Measurements from ENCODE around the gene GLRX5.

Gene GLRX5

GRCh38 chr14:95502381-95502950 lies 32.4 kb upstream of the GLRX5 start:
- Histone ChIP-seq H3K4me1 (ENCODE audit: insufficient read depth, poor library complexity, severe bottlenecking) (peaks cover 18% of the 10 kb centered on the region), H3K4me3 (ENCODE audit: severe bottlenecking) (no peak overlapping the region), H3K27me3 (ENCODE audit: insufficient read depth, poor library complexity, severe bottlenecking) (no peaks in the 10 kb centered on the region), H3K36me3 (ENCODE audit: low read depth) (peaks cover 10% of the 10 kb centered on the region; the same call in 1 of the 2 replicates), H3K27ac (ENCODE audit: poor library complexity, severe bottlenecking) (no peak overlapping the region), H3K9me3 (ENCODE audit: severe bottlenecking) (no peaks in the 10 kb centered on the region)
- no peak for ATAC-seq (ENCODE audit: low read depth)
- no peak for TF ChIP-seq CTCF (IDR thresholded peaks at IDR 0.05; ENCODE audit: poor library complexity, severe bottlenecking)
- no peak for DNase-seq (ENCODE audit: low spot score)

GRCh38 chr14:95503365-95504134 lies 31.3 kb upstream of the GLRX5 start:
- no peak for ATAC-seq (ENCODE audit: low read depth)
- Histone ChIP-seq H3K36me3 (ENCODE audit: low read depth) (peaks cover 10% of the 10 kb centered on the region; the same call in 1 of the 2 replicates), H3K27ac (ENCODE audit: poor library complexity, severe bottlenecking) (no peak overlapping the region), H3K27me3 (ENCODE audit: insufficient read depth, poor library complexity, severe bottlenecking) (no peaks in the 10 kb centered on the region), H3K9me3 (ENCODE audit: severe bottlenecking) (no peaks in the 10 kb centered on the region), H3K4me3 (ENCODE audit: severe bottlenecking) (no peak overlapping the region), H3K4me1 (ENCODE audit: insufficient read depth, poor library complexity, severe bottlenecking) (peaks cover 29% of the 10 kb centered on the region)
- TF ChIP-seq CTCF (IDR thresholded peaks at IDR 0.05; ENCODE audit: poor library complexity, severe bottlenecking): no peak
- DNase-seq (ENCODE audit: low spot score): no peak

GRCh38 chr14:95504135-95505029 lies 30.5 kb upstream of the GLRX5 start:
- no peak for TF ChIP-seq CTCF (IDR thresholded peaks at IDR 0.05; ENCODE audit: poor library complexity, severe bottlenecking)
- peaks cover 29% of the 10 kb centered on the region for H3K4me1 ChIP-seq (ENCODE audit: insufficient read depth, poor library complexity, severe bottlenecking)
- H3K27me3 ChIP-seq (ENCODE audit: insufficient read depth, poor library complexity, severe bottlenecking): no peaks in the 10 kb centered on the region
- no peak overlapping the region for H3K27ac ChIP-seq (ENCODE audit: poor library complexity, severe bottlenecking)
- no peak overlapping the region for H3K4me3 ChIP-seq (ENCODE audit: severe bottlenecking)
- DNase-seq (ENCODE audit: low spot score): no peak
- no peak for ATAC-seq (ENCODE audit: low read depth)
- H3K36me3 ChIP-seq (ENCODE audit: low read depth): peaks cover 10% of the 10 kb centered on the region; the same call in 1 of the 2 replicates
- H3K9me3 ChIP-seq (ENCODE audit: severe bottlenecking): no peaks in the 10 kb centered on the region

- DNase-seq (ENCODE audit: low spot score) (no peak), ATAC-seq (ENCODE audit: low read depth) (no peak)
- Histone ChIP-seq H3K27me3 (ENCODE audit: insufficient read depth, poor library complexity, severe bottlenecking) (no peaks in the 10 kb centered on the region), H3K4me3 (ENCODE audit: severe bottlenecking) (no peak overlapping the region), H3K4me1 (ENCODE audit: insufficient read depth, poor library complexity, severe bottlenecking) (peaks cover 29% of the 10 kb centered on the region), H3K36me3 (ENCODE audit: low read depth) (peaks cover 10% of the 10 kb centered on the region; the same call in 1 of the 2 replicates), H3K9me3 (ENCODE audit: severe bottlenecking) (no peaks in the 10 kb centered on the region), H3K27ac (ENCODE audit: poor library complexity, severe bottlenecking) (no peak overlapping the region)
- no peak for TF ChIP-seq CTCF (IDR thresholded peaks at IDR 0.05; ENCODE audit: poor library complexity, severe bottlenecking)
These were observed 29.7 kb upstream of the GLRX5 start for GRCh38 chr14:95505030-95505589.

Data from RWPE2 (cell line).